Lung (tissue), 12 donors: ENCODE measurements around the gene ZCCHC24. TPM values are rescaled to one million over a fixed set of nuclear protein-coding genes. Genes with fewer than 3 reads are reported as not detected.

Experiments
- ATAC-seq: fragments of 200-7000 bp; cut with Tn5 transposase; one replicate; pipeline ENCODE4 v1.9.1; 2020; ENCODE audit warnings: moderate number of reproducible peaks; ENCODE audit not compliant: insufficient read depth, low FRiP score
- DNase-seq, 3 donors: peaks; one replicate each; pipeline ENCODE4 v3.0.0-alpha.2; 2013 to 2017
- H3K27ac ChIP-seq, 2 donors: one replicate each; pipeline ENCODE4 v1.5.1; 2013; ENCODE audit warnings: mild to moderate bottlenecking in 2 of 2, moderate library complexity in 2 of 2, control low read depth in 1 of 2, inconsistent platforms in 1 of 2, low read depth in 1 of 2, low read length in 1 of 2
- H3K27me3 ChIP-seq, 3 donors: one replicate each; pipeline ENCODE4 v1.5.1; 2013; ENCODE audit warnings: low read length in 2 of 3; ENCODE audit not compliant: control insufficient read depth in 3 of 3, insufficient read depth in 3 of 3
- H3K36me3 ChIP-seq, 4 donors: one replicate each; pipeline ENCODE4 v1.5.1; 2013; ENCODE audit warnings: low read length in 4 of 4, mild to moderate bottlenecking in 1 of 4, moderate library complexity in 1 of 4; ENCODE audit not compliant: control insufficient read depth in 4 of 4, insufficient read depth in 4 of 4
- H3K4me1 ChIP-seq, 5 donors: one replicate each; pipeline ENCODE4 v1.5.1; 2013; ENCODE audit warnings: low read length in 5 of 5, mild to moderate bottlenecking in 2 of 5, moderate library complexity in 1 of 5; ENCODE audit not compliant: control insufficient read depth in 5 of 5, insufficient read depth in 5 of 5
- H3K4me3 ChIP-seq: one replicate; pipeline ENCODE4 v1.5.1; 2013; ENCODE audit warnings: mild to moderate bottlenecking, control low read depth, moderate library complexity
- H3K9ac ChIP-seq, 2 donors: one replicate each; pipeline ENCODE4 v1.5.1; 2013; ENCODE audit warnings: low read length in 2 of 2, control low read depth in 1 of 2; ENCODE audit not compliant: insufficient read depth in 1 of 2
- H3K9me3 ChIP-seq, 4 donors: one replicate each; pipeline ENCODE4 v1.5.1; 2013; ENCODE audit warnings: low read length in 3 of 4, mild to moderate bottlenecking in 1 of 4, moderate library complexity in 1 of 4; ENCODE audit not compliant: control insufficient read depth in 4 of 4, insufficient read depth in 3 of 4
- WGBS, 2 donors: extraction: QIAGEN DNeasy Blood & Tissue Kit; methylation state at CpG; one replicate each; pipeline ENCODE4 v1.1.7; 2013; 5-methylcytosine and 5-hydroxymethylcytosine counted together
- polyA plus RNA-seq, 2 donors: library from polyadenylated mRNA; stranded (reverse); fragments of 200-250 nt; gene quantifications; one replicate each; pipeline ENCODE4 v1.2.1, GENCODE V29; 2013
- total RNA-seq, 2 donors: library from RNA; depleted of rRNA in 1 of 2; stranded (reverse); fragments of >200 nt in 1 of 2; gene quantifications; one replicate each; pipeline ENCODE4 v1.2.1, GENCODE V29; 2014 to 2021
- TF ChIP-seq, protein P1 (sequence below): IDR thresholded peaks from 2 replicates; pipeline ENCODE4 v1.5.1; 2012; ENCODE audit warnings: mild to moderate bottlenecking; ENCODE audit errors: control extremely low read depth, extremely low read depth
- donor health status: control.
- donor health status: control.
- donor health status: Bipolar disorder and iron deficiency.
- donor health status: healthy.
- donor health status: DM: yes; HTN: yes; CAD: no.

Gene ZCCHC24
- total and polyA plus RNA-seq, 4 donors, result 10.4 to 33.5 (median 13.5) TPM

DNA sequence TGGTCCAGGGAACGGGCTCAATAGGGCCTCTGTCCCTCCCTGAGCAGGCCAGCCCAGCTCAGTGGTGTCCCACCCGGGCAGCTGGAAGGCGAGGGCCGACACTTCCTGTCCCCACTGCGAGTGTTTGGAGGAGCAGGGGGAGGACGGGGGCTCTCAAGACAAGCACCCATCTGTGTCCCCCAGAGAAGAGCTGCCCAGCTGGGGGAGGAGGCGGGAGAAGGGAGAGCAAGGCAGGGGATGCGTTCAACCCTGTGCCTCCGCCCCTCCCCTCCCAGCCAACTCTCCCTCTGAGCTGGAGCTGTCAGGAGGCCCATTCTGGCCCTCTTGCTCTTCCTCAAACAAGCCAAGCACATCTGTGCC is 35.7 kb downstream of the ZCCHC24 start:
- no peaks in the 10 kb centered on the region for H3K27me3 ChIP-seq
- DNase-seq, result peak; percentile 63 to 81 (median 69)
- peaks cover 0 to 12% (median 1%) of the 10 kb centered on the region in 4 donors for H3K36me3 ChIP-seq
- H3K4me3 ChIP-seq, result no peak overlapping the region
- peaks cover 20 to 60% (median 47%) of the 10 kb centered on the region in 5 donors for H3K4me1 ChIP-seq
- no peaks in the 10 kb centered on the region for H3K9me3 ChIP-seq
- H3K9ac ChIP-seq, result no peak overlapping the region
- TF ChIP-seq, protein P1, sequence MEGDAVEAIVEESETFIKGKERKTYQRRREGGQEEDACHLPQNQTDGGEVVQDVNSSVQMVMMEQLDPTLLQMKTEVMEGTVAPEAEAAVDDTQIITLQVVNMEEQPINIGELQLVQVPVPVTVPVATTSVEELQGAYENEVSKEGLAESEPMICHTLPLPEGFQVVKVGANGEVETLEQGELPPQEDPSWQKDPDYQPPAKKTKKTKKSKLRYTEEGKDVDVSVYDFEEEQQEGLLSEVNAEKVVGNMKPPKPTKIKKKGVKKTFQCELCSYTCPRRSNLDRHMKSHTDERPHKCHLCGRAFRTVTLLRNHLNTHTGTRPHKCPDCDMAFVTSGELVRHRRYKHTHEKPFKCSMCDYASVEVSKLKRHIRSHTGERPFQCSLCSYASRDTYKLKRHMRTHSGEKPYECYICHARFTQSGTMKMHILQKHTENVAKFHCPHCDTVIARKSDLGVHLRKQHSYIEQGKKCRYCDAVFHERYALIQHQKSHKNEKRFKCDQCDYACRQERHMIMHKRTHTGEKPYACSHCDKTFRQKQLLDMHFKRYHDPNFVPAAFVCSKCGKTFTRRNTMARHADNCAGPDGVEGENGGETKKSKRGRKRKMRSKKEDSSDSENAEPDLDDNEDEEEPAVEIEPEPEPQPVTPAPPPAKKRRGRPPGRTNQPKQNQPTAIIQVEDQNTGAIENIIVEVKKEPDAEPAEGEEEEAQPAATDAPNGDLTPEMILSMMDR, result no peak
- peak overlapping the region in 1 of 2 donors; percentile 35 for H3K27ac ChIP-seq
- no peak for ATAC-seq
- WGBS, 2 donors, result 72 to 78% methylated on average over 7 to 9 of the region's 9 CpGs

DNA sequence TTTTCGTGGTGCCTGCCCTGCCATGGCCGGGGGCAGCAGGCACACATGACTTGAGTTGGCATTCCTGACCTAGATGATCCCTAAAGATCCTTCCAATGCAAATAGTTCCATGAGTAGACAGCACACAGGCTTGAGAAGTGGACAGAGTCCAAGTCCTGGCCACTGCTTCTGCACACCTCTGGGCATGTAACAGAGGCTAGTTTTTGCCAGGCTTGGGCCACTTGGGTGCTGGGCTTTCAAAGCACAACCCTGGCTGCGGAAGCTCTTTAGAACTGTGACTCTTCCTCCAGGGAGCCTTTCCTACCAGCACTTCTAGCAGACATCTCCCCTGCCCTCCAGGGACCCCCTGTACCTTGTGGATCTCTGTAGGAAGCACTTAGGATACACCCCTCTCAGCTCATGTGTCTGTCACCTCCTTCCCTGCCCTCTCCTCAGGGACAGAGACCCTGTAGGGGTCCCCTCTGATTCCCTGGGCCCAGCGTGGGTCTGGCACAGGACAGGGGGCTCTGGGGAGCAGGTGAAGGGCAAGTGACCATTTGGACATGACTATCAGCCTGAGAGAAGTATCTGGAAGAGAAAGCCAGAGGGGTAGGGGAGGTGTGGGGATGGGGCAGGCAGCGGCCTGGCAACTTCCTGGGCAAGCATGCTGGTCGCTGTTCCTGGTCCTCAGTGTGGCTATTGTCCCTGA is 36.2 kb downstream of the ZCCHC24 start:
- ATAC-seq, result no peak
- no peak overlapping the region for H3K9ac ChIP-seq
- peaks cover 0 to 11% (median 1%) of the 10 kb centered on the region in 4 donors for H3K36me3 ChIP-seq
- TF ChIP-seq, protein P1, result no peak
- H3K27me3 ChIP-seq, result no peaks in the 10 kb centered on the region
- peak overlapping the region in 1 of 2 donors; percentile 16 for H3K27ac ChIP-seq
- 87 to 90% methylated on average over 6 of the region's 6 CpGs for WGBS, 2 donors
- H3K4me1 ChIP-seq, result peaks cover 24 to 65% (median 52%) of the 10 kb centered on the region in 5 donors
- H3K4me3 ChIP-seq, result no peak overlapping the region
- no peak for DNase-seq
- H3K9me3 ChIP-seq, result no peaks in the 10 kb centered on the region

DNA sequence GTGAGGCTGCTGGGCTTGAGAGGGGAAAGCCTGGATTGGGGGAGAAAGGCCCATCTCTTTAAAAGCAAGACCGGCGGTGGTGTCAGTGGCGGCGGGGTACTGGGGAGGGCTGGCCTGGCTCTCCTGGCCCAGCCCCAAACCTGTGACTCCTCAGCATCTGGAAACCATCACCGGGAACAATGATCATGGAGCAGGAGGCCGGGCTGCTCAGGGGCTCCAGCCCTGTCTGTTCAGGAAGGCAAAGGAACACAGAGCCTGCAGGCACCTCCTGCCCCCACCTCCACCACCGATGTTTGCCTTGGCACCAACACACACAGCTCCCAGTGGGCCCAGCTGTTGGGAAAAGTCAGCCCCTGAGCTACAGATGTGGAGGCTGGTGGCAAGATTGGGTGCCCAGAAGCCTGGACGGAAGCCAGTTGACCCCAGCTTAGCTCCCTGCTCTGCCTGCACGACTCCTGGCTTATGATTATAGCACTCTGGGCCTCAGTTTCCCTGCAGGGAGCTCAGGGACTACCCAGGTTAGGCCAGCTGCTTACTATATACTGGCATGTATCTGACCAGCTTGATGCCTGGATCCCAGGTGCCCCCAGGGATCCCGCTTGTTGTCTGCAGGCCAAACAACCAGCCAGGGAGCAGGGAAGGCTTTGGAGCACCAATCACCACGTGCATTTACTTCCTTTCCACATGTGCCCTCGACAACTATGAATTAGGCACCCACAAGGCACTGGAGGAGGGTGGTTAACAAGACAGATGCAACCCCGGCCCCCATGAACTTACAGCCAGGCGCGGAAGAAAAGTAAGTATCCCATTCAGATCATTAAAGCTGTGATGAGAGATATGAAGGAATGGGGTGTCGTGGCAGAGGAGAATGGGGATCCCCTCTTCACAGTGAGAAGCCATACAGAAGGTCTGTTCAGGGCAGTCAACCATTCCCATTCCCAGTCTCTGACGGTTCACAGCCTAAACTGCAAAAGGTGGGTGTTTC is 37.3 kb downstream of the ZCCHC24 start:
- Histone ChIP-seq H3K4me3 (no peak overlapping the region), H3K9me3 (no peaks in the 10 kb centered on the region), H3K9ac (no peak overlapping the region), H3K4me1 (peaks cover 22 to 76% (median 59%) of the 10 kb centered on the region in 5 donors), H3K27ac (peak overlapping the region in 1 of 2 donors; percentile 50), H3K36me3 (peaks cover 0 to 4% (median 1%) of the 10 kb centered on the region in 4 donors), H3K27me3 (no peaks in the 10 kb centered on the region)
- WGBS, 2 donors, result 76 to 88% methylated on average over 17 of the region's 17 CpGs
- DNase-seq (peak; percentile 79 to 88 (median 85)), ATAC-seq (no peak)
- TF ChIP-seq, protein P1, result no peak
